Measurements from ENCODE around the gene SEMA3E.

GRCh38 chr7:83324596-83324995 lies 324.3 kb downstream of the SEMA3E start:
- TF ChIP-seq, protein P1, sequence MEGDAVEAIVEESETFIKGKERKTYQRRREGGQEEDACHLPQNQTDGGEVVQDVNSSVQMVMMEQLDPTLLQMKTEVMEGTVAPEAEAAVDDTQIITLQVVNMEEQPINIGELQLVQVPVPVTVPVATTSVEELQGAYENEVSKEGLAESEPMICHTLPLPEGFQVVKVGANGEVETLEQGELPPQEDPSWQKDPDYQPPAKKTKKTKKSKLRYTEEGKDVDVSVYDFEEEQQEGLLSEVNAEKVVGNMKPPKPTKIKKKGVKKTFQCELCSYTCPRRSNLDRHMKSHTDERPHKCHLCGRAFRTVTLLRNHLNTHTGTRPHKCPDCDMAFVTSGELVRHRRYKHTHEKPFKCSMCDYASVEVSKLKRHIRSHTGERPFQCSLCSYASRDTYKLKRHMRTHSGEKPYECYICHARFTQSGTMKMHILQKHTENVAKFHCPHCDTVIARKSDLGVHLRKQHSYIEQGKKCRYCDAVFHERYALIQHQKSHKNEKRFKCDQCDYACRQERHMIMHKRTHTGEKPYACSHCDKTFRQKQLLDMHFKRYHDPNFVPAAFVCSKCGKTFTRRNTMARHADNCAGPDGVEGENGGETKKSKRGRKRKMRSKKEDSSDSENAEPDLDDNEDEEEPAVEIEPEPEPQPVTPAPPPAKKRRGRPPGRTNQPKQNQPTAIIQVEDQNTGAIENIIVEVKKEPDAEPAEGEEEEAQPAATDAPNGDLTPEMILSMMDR (IDR thresholded peaks at IDR 0.05; ENCODE audit: insufficient read depth, low read depth, low read length), result no peak
- no peak for TF ChIP-seq EZH2 (IDR thresholded peaks at IDR 0.05; ENCODE audit: insufficient read depth, low read length)

Data from astrocyte (in vitro differentiated cells and primary cell).